Memory B cell (primary cell): ENCODE results near the gene FGGY.
"Not testable (repeated sequence)": the region's sequence is repeated elsewhere in the genome, so short reads cannot be mapped to it uniquely, and the experiment has no call there.

Experiments
- ATAC-seq: fragments of 150-1000 bp; cut with Tn5 transposase; 2 replicates; pipeline ENCODE4 v1.10.0; 2021; ENCODE audit warnings: low read depth, mild to moderate bottlenecking, moderate library complexity
- DNase-seq, 2 donors: peaks; one replicate each; pipeline ENCODE4 v3.0.0; 2022; ENCODE audit warnings: low spot score in 2 of 2
- H3K27ac Mint-ChIP-seq: one replicate; pipeline ENCODE4 v1.8.0; 2022; ENCODE audit warnings: mild to moderate bottlenecking, moderate library complexity, mixed read lengths
- H3K27me3 Mint-ChIP-seq: one replicate; pipeline ENCODE4 v1.8.0; 2022; ENCODE audit warnings: mixed read lengths
- H3K36me3 Mint-ChIP-seq: one replicate; pipeline ENCODE4 v1.8.0; 2022; ENCODE audit warnings: mild to moderate bottlenecking, mixed read lengths
- H3K4me1 Mint-ChIP-seq: one replicate; pipeline ENCODE4 v1.8.0; 2022; ENCODE audit warnings: mixed read lengths
- H3K4me3 Mint-ChIP-seq: one replicate; pipeline ENCODE4 v1.8.0; 2022; ENCODE audit warnings: mild to moderate bottlenecking, moderate library complexity, mixed read lengths
- H3K9me3 Mint-ChIP-seq: one replicate; pipeline ENCODE4 v1.8.0; 2022; ENCODE audit warnings: mixed read lengths

Gene FGGY

GRCh38 chr1:59471991-59472570, 175.2 kb downstream of the FGGY start:
- DNase-seq, result not testable (repeated sequence)

GRCh38 chr1:59473831-59474230, 176.9 kb downstream of the FGGY start:
- no peak overlapping the region for H3K4me3 Mint-ChIP-seq

More at GRCh38 chr1:59471991-59472570, 175.2 kb downstream of the FGGY start:
- not testable (repeated sequence) for H3K4me1 Mint-ChIP-seq, H3K9me3 Mint-ChIP-seq, ATAC-seq, H3K27me3 Mint-ChIP-seq, H3K4me3 Mint-ChIP-seq, H3K27ac Mint-ChIP-seq
- peaks cover 27% of the 10 kb centered on the region for H3K36me3 Mint-ChIP-seq

GRCh38 chr1:59474496-59474895, 177.6 kb downstream of the FGGY start:
- H3K27me3 Mint-ChIP-seq, result no peaks in the 10 kb centered on the region
- H3K27ac Mint-ChIP-seq, result no peak overlapping the region
- H3K4me3 Mint-ChIP-seq, result no peak overlapping the region
- H3K36me3 Mint-ChIP-seq, result peaks cover 21% of the 10 kb centered on the region
- DNase-seq (no peak), ATAC-seq (no peak)
- H3K4me1 Mint-ChIP-seq, result no peaks in the 10 kb centered on the region
- peaks cover 3% of the 10 kb centered on the region for H3K9me3 Mint-ChIP-seq

More at GRCh38 chr1:59473831-59474230, 176.9 kb downstream of the FGGY start:
- DNase-seq, result no peak
- peaks cover 4% of the 10 kb centered on the region for H3K9me3 Mint-ChIP-seq
- no peak for ATAC-seq
- peaks cover 25% of the 10 kb centered on the region for H3K36me3 Mint-ChIP-seq
- H3K4me1 Mint-ChIP-seq, result no peaks in the 10 kb centered on the region
- no peaks in the 10 kb centered on the region for H3K27me3 Mint-ChIP-seq
- no peak overlapping the region for H3K27ac Mint-ChIP-seq

- no peak overlapping the region for H3K4me3 Mint-ChIP-seq
- no peak for ATAC-seq
Measured at GRCh38 chr1:59475737-59476136, 178.8 kb downstream of the FGGY start.

GRCh38 chr1:59477286-59477685, 180.4 kb downstream of the FGGY start:
- DNase-seq, result no peak
- Mint-ChIP-seq H3K9me3 (no peaks in the 10 kb centered on the region), H3K27ac (no peak overlapping the region), H3K36me3 (peaks cover 9% of the 10 kb centered on the region), H3K27me3 (no peaks in the 10 kb centered on the region), H3K4me3 (no peak overlapping the region), H3K4me1 (peaks cover 7% of the 10 kb centered on the region)
- ATAC-seq, result no peak

More at GRCh38 chr1:59475737-59476136, 178.8 kb downstream of the FGGY start:
- H3K36me3 Mint-ChIP-seq, result peaks cover 16% of the 10 kb centered on the region
- no peaks in the 10 kb centered on the region for H3K4me1 Mint-ChIP-seq
- H3K27me3 Mint-ChIP-seq, result no peaks in the 10 kb centered on the region
- no peaks in the 10 kb centered on the region for H3K9me3 Mint-ChIP-seq
- no peak overlapping the region for H3K27ac Mint-ChIP-seq
- no peak for DNase-seq

GRCh38 chr1:59477867-59478266, 181.0 kb downstream of the FGGY start:
- H3K27ac Mint-ChIP-seq, result no peak overlapping the region
- peaks cover 6% of the 10 kb centered on the region for H3K36me3 Mint-ChIP-seq
- no peak overlapping the region for H3K4me3 Mint-ChIP-seq
- H3K4me1 Mint-ChIP-seq, result peaks cover 8% of the 10 kb centered on the region
- H3K9me3 Mint-ChIP-seq, result no peaks in the 10 kb centered on the region
- H3K27me3 Mint-ChIP-seq, result no peaks in the 10 kb centered on the region
- DNase-seq, result no peak
- ATAC-seq, result no peak

- H3K27ac Mint-ChIP-seq, result no peak overlapping the region
- no peaks in the 10 kb centered on the region for H3K27me3 Mint-ChIP-seq
- H3K9me3 Mint-ChIP-seq, result no peaks in the 10 kb centered on the region
- H3K36me3 Mint-ChIP-seq, result peaks cover 3% of the 10 kb centered on the region
- ATAC-seq (no peak), DNase-seq (no peak)
- no peak overlapping the region for H3K4me3 Mint-ChIP-seq
- peaks cover 16% of the 10 kb centered on the region for H3K4me1 Mint-ChIP-seq
Measured at GRCh38 chr1:59478822-59479221, 181.9 kb downstream of the FGGY start.

GRCh38 chr1:59480188-59480888, 183.4 kb downstream of the FGGY start:
- no peak overlapping the region for H3K4me3 Mint-ChIP-seq
- H3K27me3 Mint-ChIP-seq, result no peaks in the 10 kb centered on the region
- H3K36me3 Mint-ChIP-seq, result peaks cover 3% of the 10 kb centered on the region
- H3K9me3 Mint-ChIP-seq, result no peaks in the 10 kb centered on the region
- ATAC-seq (no peak), DNase-seq (no peak)
- peaks cover 22% of the 10 kb centered on the region for H3K4me1 Mint-ChIP-seq
- H3K27ac Mint-ChIP-seq, result no peak overlapping the region

GRCh38 chr1:59481881-59482505, 185.1 kb downstream of the FGGY start:
- DNase-seq (no peak), ATAC-seq (no peak)
- H3K27ac Mint-ChIP-seq, result peak overlapping the region; percentile 36
- H3K4me1 Mint-ChIP-seq, result peaks cover 27% of the 10 kb centered on the region
- H3K36me3 Mint-ChIP-seq, result no peaks in the 10 kb centered on the region
- H3K27me3 Mint-ChIP-seq, result no peaks in the 10 kb centered on the region
- no peaks in the 10 kb centered on the region for H3K9me3 Mint-ChIP-seq
- no peak overlapping the region for H3K4me3 Mint-ChIP-seq

- peak overlapping the region; percentile 76 for H3K27ac Mint-ChIP-seq
- peak overlapping the region; percentile 47 for H3K4me3 Mint-ChIP-seq
- DNase-seq (no peak), ATAC-seq (no peak)
- no peaks in the 10 kb centered on the region for H3K27me3 Mint-ChIP-seq
- H3K4me1 Mint-ChIP-seq, result peaks cover 29% of the 10 kb centered on the region
- H3K9me3 Mint-ChIP-seq, result no peaks in the 10 kb centered on the region
- no peaks in the 10 kb centered on the region for H3K36me3 Mint-ChIP-seq
Measured at GRCh38 chr1:59482986-59483385, 186.1 kb downstream of the FGGY start.

- Mint-ChIP-seq H3K4me1 (peaks cover 29% of the 10 kb centered on the region), H3K4me3 (no peak overlapping the region), H3K9me3 (no peaks in the 10 kb centered on the region), H3K27me3 (no peaks in the 10 kb centered on the region), H3K36me3 (no peaks in the 10 kb centered on the region), H3K27ac (peak overlapping the region; percentile 76)
- ATAC-seq (no peak), DNase-seq (no peak)
Measured at GRCh38 chr1:59484096-59484495, 187.2 kb downstream of the FGGY start.

- Mint-ChIP-seq H3K27me3 (no peaks in the 10 kb centered on the region), H3K27ac (no peak overlapping the region), H3K36me3 (peaks cover 2% of the 10 kb centered on the region), H3K9me3 (no peaks in the 10 kb centered on the region), H3K4me3 (no peak overlapping the region), H3K4me1 (peaks cover 29% of the 10 kb centered on the region)
- no peak for DNase-seq
- ATAC-seq, result no peak
Measured at GRCh38 chr1:59485171-59485570, 188.3 kb downstream of the FGGY start.

- Mint-ChIP-seq H3K4me1 (peaks cover 29% of the 10 kb centered on the region), H3K36me3 (peaks cover 2% of the 10 kb centered on the region), H3K27ac (no peak overlapping the region), H3K9me3 (peaks cover under 1% of the 10 kb centered on the region), H3K27me3 (no peaks in the 10 kb centered on the region), H3K4me3 (no peak overlapping the region)
- DNase-seq, result no peak
- no peak for ATAC-seq
Measured at GRCh38 chr1:59485949-59486348, 189.1 kb downstream of the FGGY start.

GRCh38 chr1:59486615-59487014, 189.7 kb downstream of the FGGY start:
- H3K4me3 Mint-ChIP-seq, result no peak overlapping the region

More at GRCh38 chr1:59486615-59487014, 189.7 kb downstream of the FGGY start:
- peaks cover 28% of the 10 kb centered on the region for H3K4me1 Mint-ChIP-seq
- DNase-seq (no peak), ATAC-seq (no peak)
- no peak overlapping the region for H3K27ac Mint-ChIP-seq
- H3K27me3 Mint-ChIP-seq, result no peaks in the 10 kb centered on the region
- H3K9me3 Mint-ChIP-seq, result peaks cover 4% of the 10 kb centered on the region
- H3K36me3 Mint-ChIP-seq, result peaks cover 4% of the 10 kb centered on the region
